AG08396 (cell line): Measurements from ENCODE around the gene NDE1.
"Not testable (repeated sequence)": the region's sequence is repeated elsewhere in the genome, so short reads cannot be mapped to it uniquely, and the experiment has no call there.

ENCODE experiments used
- DNase-seq: peaks from one replicate; pipeline ENCODE4 v3.0.0; 2012; ENCODE audit warnings: low spot score, mixed read lengths

Gene NDE1

GRCh38 chr16:15650019-15650697 lies at the start of gene NDE1:
Gene NDE1 (plus strand): TSS chr16:15650245. CDS start chr16:15664779, 14,534 bp downstream.
- DNase-seq = peak; percentile 96

- no peak for DNase-seq
Measured at GRCh38 chr16:15601212-15601879, 48.7 kb upstream of the NDE1 start.

- no peak for DNase-seq
Measured at GRCh38 chr16:15602285-15603044, 47.6 kb upstream of the NDE1 start.

- DNase-seq = no peak
Measured at GRCh38 chr16:15604460-15605440, 45.3 kb upstream of the NDE1 start.

GRCh38 chr16:15605839-15606517 lies 44.1 kb upstream of the NDE1 start:
- no peak for DNase-seq

GRCh38 chr16:15606518-15607220 lies 43.4 kb upstream of the NDE1 start:
- no peak for DNase-seq

GRCh38 chr16:15607221-15607699 lies 42.8 kb upstream of the NDE1 start:
- DNase-seq = not testable (repeated sequence)

- peak; percentile 57 for DNase-seq
Measured at GRCh38 chr16:15607700-15608396, 42.2 kb upstream of the NDE1 start.

GRCh38 chr16:15608398-15609285 lies 41.4 kb upstream of the NDE1 start:
- DNase-seq = no peak

- no peak for DNase-seq
Measured at GRCh38 chr16:15609286-15609649, 40.8 kb upstream of the NDE1 start.

- DNase-seq = no peak
Measured at GRCh38 chr16:15610369-15610871, 39.6 kb upstream of the NDE1 start.

GRCh38 chr16:15611610-15612009 lies 38.4 kb upstream of the NDE1 start:
- DNase-seq = no peak

- no peak for DNase-seq
Measured at GRCh38 chr16:15613676-15614075, 36.4 kb upstream of the NDE1 start.

- DNase-seq = no peak
Measured at GRCh38 chr16:15616012-15616411, 34.0 kb upstream of the NDE1 start.

- DNase-seq = no peak
Measured at GRCh38 chr16:15616475-15617165, 33.4 kb upstream of the NDE1 start.

GRCh38 chr16:15617901-15618300 lies 32.1 kb upstream of the NDE1 start:
- DNase-seq = no peak

GRCh38 chr16:15618392-15618791 lies 31.7 kb upstream of the NDE1 start:
- DNase-seq = peak; percentile 61

GRCh38 chr16:15620611-15621195 lies 29.3 kb upstream of the NDE1 start:
- no peak for DNase-seq
